Smooth muscle cell (in vitro differentiated cells): ENCODE results near the gene MAP7. TPM values are rescaled to one million over a fixed set of nuclear protein-coding genes. Genes with fewer than 3 reads are reported as not detected.

ENCODE experiments used
- DNase-seq: peaks from one replicate; lab custom pipeline; 2025; ENCODE audit not compliant: unreplicated experiment; lab: John Stamatoyannopoulos, UW
- H2AFZ ChIP-seq: fragments of 200-600 bp; sonication (generic); 2 replicates; pipeline ENCODE4 v1.6.0; 2016; ENCODE audit warnings: antibody characterized with exemption, low read depth, mild to moderate bottlenecking
- H3F3A ChIP-seq: fragments of 200-600 bp; sonication (generic); 2 replicates; pipeline ENCODE4 v1.6.0; 2017; ENCODE audit warnings: antibody characterized with exemption, low read depth
- H3K27ac ChIP-seq: fragments of 200-600 bp; sonication (generic); 2 replicates; pipeline ENCODE4 v1.5.1; 2016; ENCODE audit warnings: low read depth, mild to moderate bottlenecking
- H3K27me3 ChIP-seq: fragments of 200-600 bp; sonication (generic); 2 replicates; pipeline ENCODE4 v1.6.1; 2016; ENCODE audit warnings: low read depth, mild to moderate bottlenecking
- H3K36me3 ChIP-seq: fragments of 200-600 bp; sonication (generic); 2 replicates; pipeline ENCODE4 v1.5.1; 2016; ENCODE audit warnings: low read depth
- H3K4me1 ChIP-seq: fragments of 200-600 bp; sonication (generic); 2 replicates; pipeline ENCODE4 v1.5.1; 2016; ENCODE audit warnings: low read depth
- H3K4me2 ChIP-seq: fragments of 200-600 bp; sonication (generic); 2 replicates; pipeline ENCODE4 v1.6.0; 2016; ENCODE audit warnings: mild to moderate bottlenecking
- H3K4me3 ChIP-seq: fragments of 200-600 bp; sonication (generic); 2 replicates; pipeline ENCODE4 v1.5.1; 2016; ENCODE audit warnings: mild to moderate bottlenecking
- H3K79me2 ChIP-seq: fragments of 200-600 bp; sonication (generic); 2 replicates; pipeline ENCODE4 v1.6.0; 2016; ENCODE audit warnings: low read depth, mild to moderate bottlenecking
- H3K9ac ChIP-seq: fragments of 200-600 bp; sonication (generic); 2 replicates; pipeline ENCODE4 v1.6.0; 2016; ENCODE audit warnings: low read depth
- H3K9me3 ChIP-seq: fragments of 200-600 bp; sonication (generic); replicated peaks from 2 replicates; pipeline ENCODE4 v1.5.1; 2016; ENCODE audit warnings: low read depth
- H4K20me1 ChIP-seq: fragments of 200-600 bp; sonication (generic); 2 replicates; pipeline ENCODE4 v1.6.0; 2016; ENCODE audit warnings: low read depth
- WGBS: methylation state at CpG from one replicate; pipeline ENCODE4 v1.1.7; 2016; ENCODE audit warnings: low lambda C conversion rate; 5-methylcytosine and 5-hydroxymethylcytosine counted together
- polyA plus RNA-seq: library from polyadenylated mRNA; unstranded; fragments of >200 nt; fragmentation: Nextera tagmentation; extraction: Ambion mirVana; gene quantifications from 2 replicates; pipeline ENCODE4 v1.2.1, GENCODE V29; 2016
- total RNA-seq: library from RNA; depleted of rRNA; stranded (reverse); fragments of >200 nt; gene quantifications from 2 replicates; pipeline ENCODE4 v1.2.3, GENCODE V29; 2014
- TF ChIP-seq, protein P1 (sequence below): fragments of 200-600 bp; sonication (generic); IDR thresholded peaks from 2 replicates; pipeline ENCODE4 v1.5.1; 2017; ENCODE audit warnings: borderline replicate concordance, mild to moderate bottlenecking, antibody characterized with exemption; ENCODE audit not compliant: insufficient read depth, poor library complexity, severe bottlenecking

The MAP7 gene
- total and polyA plus RNA-seq, 2 experiments from 2014 or later: 1.6 to 8.2 TPM

- H3K79me2 ChIP-seq: no peaks in the 10 kb centered on the region
Observed at GRCh38 chr6:136524339-136524935, 25.8 kb downstream of the MAP7 start.

DNA sequence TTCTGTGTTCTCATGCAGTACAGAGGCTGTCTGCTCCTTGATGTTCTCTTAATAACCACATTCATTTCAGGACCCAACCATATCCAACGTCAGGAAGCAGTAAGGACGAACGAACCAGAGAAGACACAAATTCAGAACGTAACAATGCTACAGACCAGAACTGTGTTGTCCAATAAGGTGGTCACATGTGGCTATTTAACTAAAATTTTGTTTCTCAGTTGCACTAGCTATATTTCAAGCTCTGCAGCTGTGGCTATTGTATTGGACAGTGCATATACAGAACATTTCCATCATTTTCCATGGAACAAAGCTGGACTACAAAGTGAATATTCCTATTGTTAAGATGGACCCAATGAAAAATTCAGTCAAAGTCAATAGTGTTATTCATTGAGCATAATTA is 27.0 kb downstream of the MAP7 start:
- H2AFZ ChIP-seq: no peak overlapping the region

More at GRCh38 chr6:136524339-136524935, 25.8 kb downstream of the MAP7 start:
- H3K9me3 ChIP-seq: no peaks in the 10 kb centered on the region
- H3K27me3 ChIP-seq: no peaks in the 10 kb centered on the region
- no peak overlapping the region for H3K4me3 ChIP-seq
- no peak overlapping the region for H3K9ac ChIP-seq
- H3K4me2 ChIP-seq: no peak overlapping the region
- H3K36me3 ChIP-seq: no peaks in the 10 kb centered on the region
- no peak overlapping the region for H3K27ac ChIP-seq
- H4K20me1 ChIP-seq: no peaks in the 10 kb centered on the region
- TF ChIP-seq, protein P1, sequence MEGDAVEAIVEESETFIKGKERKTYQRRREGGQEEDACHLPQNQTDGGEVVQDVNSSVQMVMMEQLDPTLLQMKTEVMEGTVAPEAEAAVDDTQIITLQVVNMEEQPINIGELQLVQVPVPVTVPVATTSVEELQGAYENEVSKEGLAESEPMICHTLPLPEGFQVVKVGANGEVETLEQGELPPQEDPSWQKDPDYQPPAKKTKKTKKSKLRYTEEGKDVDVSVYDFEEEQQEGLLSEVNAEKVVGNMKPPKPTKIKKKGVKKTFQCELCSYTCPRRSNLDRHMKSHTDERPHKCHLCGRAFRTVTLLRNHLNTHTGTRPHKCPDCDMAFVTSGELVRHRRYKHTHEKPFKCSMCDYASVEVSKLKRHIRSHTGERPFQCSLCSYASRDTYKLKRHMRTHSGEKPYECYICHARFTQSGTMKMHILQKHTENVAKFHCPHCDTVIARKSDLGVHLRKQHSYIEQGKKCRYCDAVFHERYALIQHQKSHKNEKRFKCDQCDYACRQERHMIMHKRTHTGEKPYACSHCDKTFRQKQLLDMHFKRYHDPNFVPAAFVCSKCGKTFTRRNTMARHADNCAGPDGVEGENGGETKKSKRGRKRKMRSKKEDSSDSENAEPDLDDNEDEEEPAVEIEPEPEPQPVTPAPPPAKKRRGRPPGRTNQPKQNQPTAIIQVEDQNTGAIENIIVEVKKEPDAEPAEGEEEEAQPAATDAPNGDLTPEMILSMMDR: no peak
- H2AFZ ChIP-seq: no peak overlapping the region
- no peak for DNase-seq
- WGBS: 79% methylated on average over 2 of the region's 2 CpGs
- H3K4me1 ChIP-seq: peaks cover 31% of the 10 kb centered on the region
- no peaks in the 10 kb centered on the region for H3F3A ChIP-seq

GRCh38 chr6:136522636-136523035 is 27.6 kb downstream of the MAP7 start:
- no peak for DNase-seq
- TF ChIP-seq, protein P1: no peak
- H2AFZ ChIP-seq: no peak overlapping the region
- H3K4me3 ChIP-seq: no peak overlapping the region
- H3K79me2 ChIP-seq: no peaks in the 10 kb centered on the region
- H3K9me3 ChIP-seq: no peaks in the 10 kb centered on the region
- 95% methylated on average over 3 of the region's 3 CpGs for WGBS
- no peaks in the 10 kb centered on the region for H4K20me1 ChIP-seq
- no peaks in the 10 kb centered on the region for H3F3A ChIP-seq
- H3K9ac ChIP-seq: no peak overlapping the region
- no peak overlapping the region for H3K27ac ChIP-seq
- no peaks in the 10 kb centered on the region for H3K36me3 ChIP-seq
- H3K27me3 ChIP-seq: no peaks in the 10 kb centered on the region
- H3K4me2 ChIP-seq: no peak overlapping the region
- peaks cover 27% of the 10 kb centered on the region for H3K4me1 ChIP-seq

More for the DNA sequence above, 27.0 kb downstream of the MAP7 start:
- Histone ChIP-seq H3K9ac (no peak overlapping the region), H3F3A (no peaks in the 10 kb centered on the region), H3K36me3 (no peaks in the 10 kb centered on the region), H3K27me3 (no peaks in the 10 kb centered on the region), H3K9me3 (no peaks in the 10 kb centered on the region), H3K4me3 (no peak overlapping the region), H3K4me1 (peaks cover 31% of the 10 kb centered on the region), H3K79me2 (no peaks in the 10 kb centered on the region), H3K4me2 (no peak overlapping the region), H4K20me1 (no peaks in the 10 kb centered on the region), H3K27ac (no peak overlapping the region)
- DNase-seq: no peak
- TF ChIP-seq, protein P1: no peak
- 94% methylated on average over 4 of the region's 4 CpGs for WGBS

GRCh38 chr6:136521911-136522310 is 28.3 kb downstream of the MAP7 start:
- no peaks in the 10 kb centered on the region for H3K79me2 ChIP-seq
- TF ChIP-seq, protein P1: no peak
- no peak overlapping the region for H3K9ac ChIP-seq

More at GRCh38 chr6:136521911-136522310, 28.3 kb downstream of the MAP7 start:
- DNase-seq: no peak
- WGBS: 89% methylated on average over 4 of the region's 4 CpGs
- H3K9me3 ChIP-seq: no peaks in the 10 kb centered on the region
- no peaks in the 10 kb centered on the region for H4K20me1 ChIP-seq
- H3K36me3 ChIP-seq: no peaks in the 10 kb centered on the region
- no peak overlapping the region for H2AFZ ChIP-seq
- H3K27me3 ChIP-seq: no peaks in the 10 kb centered on the region
- no peak overlapping the region for H3K4me2 ChIP-seq
- H3K27ac ChIP-seq: no peak overlapping the region
- H3F3A ChIP-seq: no peaks in the 10 kb centered on the region
- peaks cover 19% of the 10 kb centered on the region for H3K4me1 ChIP-seq
- H3K4me3 ChIP-seq: no peak overlapping the region
